K562 (cell line): ENCODE measurements around the gene PGPEP1. TPM values are rescaled to one million over a fixed set of nuclear protein-coding genes. Genes with fewer than 3 reads are reported as not detected.

Source experiments
- FOXK2 ChIP-seq, 2 experiments: fragments of 450-650 bp; IDR thresholded peaks in 1 of 2; conservative IDR thresholded peaks in 1 of 2; 2 replicates each; pipeline ENCODE4 v1.6.1; 2016; ENCODE audit warnings: low read depth in 2 of 2, mild to moderate bottlenecking in 1 of 2
- JUND ChIP-seq, 2 experiments: IDR thresholded peaks; 2 replicates in 1 of 2; 3 replicates in 1 of 2; pipeline ENCODE4 v1.6.1; 2011; ENCODE audit warnings: borderline replicate concordance in 2 of 2, low read depth in 2 of 2, low read length in 2 of 2, improper control_type of control experiment in 1 of 2, missing biosample characterization in 1 of 2, missing genetic modification characterization in 1 of 2, missing genetic modification reagents in 1 of 2
- NELFE ChIP-seq: IDR thresholded peaks from 2 replicates; pipeline ENCODE4 v1.6.1; 2011; ENCODE audit warnings: mild to moderate bottlenecking; ENCODE audit not compliant: insufficient read depth, insufficient read length
- POLR3A ChIP-seq: IDR thresholded peaks from 2 replicates; pipeline ENCODE4 v1.6.1; 2011; ENCODE audit warnings: borderline replicate concordance, mild to moderate bottlenecking, moderate library complexity; ENCODE audit not compliant: insufficient read length, insufficient read depth; ENCODE audit errors: extremely low read depth
- RFX7 ChIP-seq: fragments of 250-450 bp; sonication (Bioruptor Pico); IDR thresholded peaks from 2 replicates; pipeline ENCODE4 v1.5.1; 2021; ENCODE audit warnings: mild to moderate bottlenecking
- SMARCC2 ChIP-seq: fragments of 450-650 bp; IDR thresholded peaks from 2 replicates; pipeline ENCODE4 v1.6.1; 2017; ENCODE audit warnings: antibody characterized with exemption, moderate library complexity, mild to moderate bottlenecking, low read depth
- TCF7 ChIP-seq: sonication (generic); IDR thresholded peaks from 2 replicates; pipeline ENCODE4 v1.6.1; 2016; ENCODE audit warnings: antibody characterized with exemption, borderline replicate concordance
- ZFP30 ChIP-seq: fragments of 250-450 bp; sonication (Bioruptor Pico); IDR thresholded peaks from 2 replicates; pipeline ENCODE4 v1.8.0; 2022; ENCODE audit warnings: moderate library complexity, mild to moderate bottlenecking, inconsistent platforms, borderline replicate concordance
- ZKSCAN8 ChIP-seq: fragments of 200-800 bp; sonication (Bioruptor generic); IDR thresholded peaks from 2 replicates; pipeline ENCODE4 v1.6.1; 2016; ENCODE audit warnings: missing genetic modification characterization, missing compliant biosample characterization
- ZNF3 ChIP-seq: fragments of 250-450 bp; sonication (Bioruptor Pico); IDR thresholded peaks from 2 replicates; pipeline ENCODE4 v1.5.0; 2021; ENCODE audit warnings: mild to moderate bottlenecking, moderate library complexity
- ZNF311 ChIP-seq: fragments of 250-450 bp; sonication (Bioruptor Pico); IDR thresholded peaks from 2 replicates; pipeline ENCODE4 v1.4.0; 2020; ENCODE audit warnings: mild to moderate bottlenecking, moderate library complexity
- polyA plus RNA-seq, 8 experiments: library from polyadenylated mRNA; depleted of rRNA in 4 of 8; stranded (reverse) in 5 of 8; unstranded in 3 of 8; fragments of >200 nt; fragmentation: Nextera tagmentation in 2 of 8; fragmentation: Illumina TruSeq in 1 of 8; extraction: Ambion mirVana in 2 of 8; extraction: Trizol in 1 of 8; gene quantifications; 2 replicates each; pipeline versions ENCODE4 v1.2.1 to v1.2.3, GENCODE V29; 2011 to 2014; ENCODE audit warnings: inconsistent platforms in 1 of 8, missing spikeins in 1 of 8
- total RNA-seq, 7 experiments: library from RNA; depleted of rRNA in 6 of 7; stranded (reverse); fragments of >200 nt in 6 of 7; fragmentation: Illumina TruSeq in 2 of 7; extraction: Trizol in 2 of 7; gene quantifications; 2 replicates each; pipeline versions ENCODE4 v1.2.1 to v1.2.3, GENCODE V29; 2011 to 2021; ENCODE audit warnings: low replicate concordance in 1 of 7
- TF ChIP-seq, protein P1 (sequence below): sonication (generic); formaldehyde crosslinking; IDR thresholded peaks from 2 replicates; pipeline ENCODE4 v1.4.0; 2020; ENCODE audit warnings: mild to moderate bottlenecking, missing genetic modification reagents
- TF ChIP-seq, protein P2 (sequence below): fragments of 200-400 bp; formaldehyde crosslinking; IDR thresholded peaks from 2 replicates; pipeline ENCODE4 v1.6.1; 2017; ENCODE audit warnings: mild to moderate bottlenecking, low read depth, low read length, moderate library complexity
- TF ChIP-seq, protein P3 (sequence below): sonication (generic); formaldehyde crosslinking; IDR thresholded peaks from 2 replicates; pipeline ENCODE4 v1.8.0; 2022; ENCODE audit warnings: mild to moderate bottlenecking, missing genetic modification reagents
- TF ChIP-seq, protein P4 (sequence below): fragments of 250-450 bp; sonication (Bioruptor Pico); IDR thresholded peaks from 2 replicates; pipeline ENCODE4 v1.5.0; 2020; ENCODE audit warnings: mild to moderate bottlenecking

Gene PGPEP1
- total and polyA plus RNA-seq, 9 of the 15 experiments (the other 6 are each of a cell fraction or from before 2014, with no cell fraction given) = 10.0 to 69.6 (median 33.5) TPM

DNA sequence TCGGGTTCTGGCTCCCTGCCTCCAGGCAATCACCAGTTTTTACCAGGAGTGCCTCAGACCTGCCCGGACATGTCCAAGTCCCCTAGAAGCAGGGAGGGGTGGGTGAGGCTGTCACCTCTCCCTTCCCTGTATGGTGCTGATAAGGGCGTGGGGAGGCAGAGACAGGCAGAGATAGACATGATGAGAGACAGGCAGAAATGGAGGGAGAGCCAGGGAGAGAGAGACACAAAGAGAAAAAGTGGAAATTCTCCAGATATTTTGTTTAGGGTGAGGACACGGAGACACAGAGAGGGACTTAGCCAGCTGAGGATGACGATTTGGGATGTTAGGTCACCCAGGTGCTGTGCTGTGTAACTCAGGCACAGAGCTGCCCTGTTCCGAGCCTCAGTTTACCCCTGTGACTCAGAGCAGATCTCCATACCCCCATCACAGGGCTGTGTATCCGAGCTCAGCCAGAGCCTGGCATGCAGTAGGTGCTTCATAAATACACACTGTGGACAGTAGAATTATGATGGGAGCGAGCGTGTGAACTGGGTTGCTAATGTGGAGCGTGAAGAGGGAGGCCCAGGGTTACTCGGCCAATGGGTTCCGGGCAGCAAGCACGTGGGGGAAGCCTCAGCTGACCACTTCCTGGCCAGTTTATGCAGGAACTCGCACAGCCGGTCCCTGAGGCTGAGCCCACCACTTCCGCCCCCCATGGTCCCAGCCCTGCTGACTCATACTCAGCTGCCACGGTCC, 33.7 kb downstream of the PGPEP1 start (continued):
- TF ChIP-seq, protein P1, sequence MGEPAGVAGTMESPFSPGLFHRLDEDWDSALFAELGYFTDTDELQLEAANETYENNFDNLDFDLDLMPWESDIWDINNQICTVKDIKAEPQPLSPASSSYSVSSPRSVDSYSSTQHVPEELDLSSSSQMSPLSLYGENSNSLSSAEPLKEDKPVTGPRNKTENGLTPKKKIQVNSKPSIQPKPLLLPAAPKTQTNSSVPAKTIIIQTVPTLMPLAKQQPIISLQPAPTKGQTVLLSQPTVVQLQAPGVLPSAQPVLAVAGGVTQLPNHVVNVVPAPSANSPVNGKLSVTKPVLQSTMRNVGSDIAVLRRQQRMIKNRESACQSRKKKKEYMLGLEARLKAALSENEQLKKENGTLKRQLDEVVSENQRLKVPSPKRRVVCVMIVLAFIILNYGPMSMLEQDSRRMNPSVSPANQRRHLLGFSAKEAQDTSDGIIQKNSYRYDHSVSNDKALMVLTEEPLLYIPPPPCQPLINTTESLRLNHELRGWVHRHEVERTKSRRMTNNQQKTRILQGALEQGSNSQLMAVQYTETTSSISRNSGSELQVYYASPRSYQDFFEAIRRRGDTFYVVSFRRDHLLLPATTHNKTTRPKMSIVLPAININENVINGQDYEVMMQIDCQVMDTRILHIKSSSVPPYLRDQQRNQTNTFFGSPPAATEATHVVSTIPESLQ (CRISPR knock-in tag) = peak; percentile 84; the same call in 1 of the 2 replicates
- TF ChIP-seq ZKSCAN8 (CRISPR knock-in tag) (peak; percentile 99), FOXK2 (conservative IDR thresholded peaks at IDR 0.05 in 1 of 2, IDR thresholded peaks at IDR 0.05 in 1 of 2; ENCODE audit: low read depth in 2 of 2) (peak; percentile 53 to 80), JUND (IDR thresholded peaks at IDR 0.05; ENCODE audit: borderline replicate concordance, low read depth, low read length) (peak; percentile 98), JUND (tag; IDR thresholded peaks at IDR 0.05; ENCODE audit: borderline replicate concordance, low read depth, low read length) (peak; percentile 78; the same call in 2 of the 3 replicates), ZNF311 (CRISPR knock-in tag) (peak; percentile 75; the same call in 1 of the 2 replicates), POLR3A (no peak), RFX7 (CRISPR knock-in tag) (no peak), ZNF3 (CRISPR knock-in tag) (no peak), SMARCC2 (peak; percentile 86), TCF7 (0 out of 2 replicates have a peak, but pooled peaks have one; percentile 68), NELFE (no peak), ZFP30 (CRISPR knock-in tag) (no peak)
- TF ChIP-seq, protein P2, sequence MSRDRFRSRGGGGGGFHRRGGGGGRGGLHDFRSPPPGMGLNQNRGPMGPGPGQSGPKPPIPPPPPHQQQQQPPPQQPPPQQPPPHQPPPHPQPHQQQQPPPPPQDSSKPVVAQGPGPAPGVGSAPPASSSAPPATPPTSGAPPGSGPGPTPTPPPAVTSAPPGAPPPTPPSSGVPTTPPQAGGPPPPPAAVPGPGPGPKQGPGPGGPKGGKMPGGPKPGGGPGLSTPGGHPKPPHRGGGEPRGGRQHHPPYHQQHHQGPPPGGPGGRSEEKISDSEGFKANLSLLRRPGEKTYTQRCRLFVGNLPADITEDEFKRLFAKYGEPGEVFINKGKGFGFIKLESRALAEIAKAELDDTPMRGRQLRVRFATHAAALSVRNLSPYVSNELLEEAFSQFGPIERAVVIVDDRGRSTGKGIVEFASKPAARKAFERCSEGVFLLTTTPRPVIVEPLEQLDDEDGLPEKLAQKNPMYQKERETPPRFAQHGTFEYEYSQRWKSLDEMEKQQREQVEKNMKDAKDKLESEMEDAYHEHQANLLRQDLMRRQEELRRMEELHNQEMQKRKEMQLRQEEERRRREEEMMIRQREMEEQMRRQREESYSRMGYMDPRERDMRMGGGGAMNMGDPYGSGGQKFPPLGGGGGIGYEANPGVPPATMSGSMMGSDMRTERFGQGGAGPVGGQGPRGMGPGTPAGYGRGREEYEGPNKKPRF = no peak
- TF ChIP-seq, protein P3, sequence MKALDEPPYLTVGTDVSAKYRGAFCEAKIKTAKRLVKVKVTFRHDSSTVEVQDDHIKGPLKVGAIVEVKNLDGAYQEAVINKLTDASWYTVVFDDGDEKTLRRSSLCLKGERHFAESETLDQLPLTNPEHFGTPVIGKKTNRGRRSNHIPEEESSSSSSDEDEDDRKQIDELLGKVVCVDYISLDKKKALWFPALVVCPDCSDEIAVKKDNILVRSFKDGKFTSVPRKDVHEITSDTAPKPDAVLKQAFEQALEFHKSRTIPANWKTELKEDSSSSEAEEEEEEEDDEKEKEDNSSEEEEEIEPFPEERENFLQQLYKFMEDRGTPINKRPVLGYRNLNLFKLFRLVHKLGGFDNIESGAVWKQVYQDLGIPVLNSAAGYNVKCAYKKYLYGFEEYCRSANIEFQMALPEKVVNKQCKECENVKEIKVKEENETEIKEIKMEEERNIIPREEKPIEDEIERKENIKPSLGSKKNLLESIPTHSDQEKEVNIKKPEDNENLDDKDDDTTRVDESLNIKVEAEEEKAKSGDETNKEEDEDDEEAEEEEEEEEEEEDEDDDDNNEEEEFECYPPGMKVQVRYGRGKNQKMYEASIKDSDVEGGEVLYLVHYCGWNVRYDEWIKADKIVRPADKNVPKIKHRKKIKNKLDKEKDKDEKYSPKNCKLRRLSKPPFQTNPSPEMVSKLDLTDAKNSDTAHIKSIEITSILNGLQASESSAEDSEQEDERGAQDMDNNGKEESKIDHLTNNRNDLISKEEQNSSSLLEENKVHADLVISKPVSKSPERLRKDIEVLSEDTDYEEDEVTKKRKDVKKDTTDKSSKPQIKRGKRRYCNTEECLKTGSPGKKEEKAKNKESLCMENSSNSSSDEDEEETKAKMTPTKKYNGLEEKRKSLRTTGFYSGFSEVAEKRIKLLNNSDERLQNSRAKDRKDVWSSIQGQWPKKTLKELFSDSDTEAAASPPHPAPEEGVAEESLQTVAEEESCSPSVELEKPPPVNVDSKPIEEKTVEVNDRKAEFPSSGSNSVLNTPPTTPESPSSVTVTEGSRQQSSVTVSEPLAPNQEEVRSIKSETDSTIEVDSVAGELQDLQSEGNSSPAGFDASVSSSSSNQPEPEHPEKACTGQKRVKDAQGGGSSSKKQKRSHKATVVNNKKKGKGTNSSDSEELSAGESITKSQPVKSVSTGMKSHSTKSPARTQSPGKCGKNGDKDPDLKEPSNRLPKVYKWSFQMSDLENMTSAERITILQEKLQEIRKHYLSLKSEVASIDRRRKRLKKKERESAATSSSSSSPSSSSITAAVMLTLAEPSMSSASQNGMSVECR (CRISPR knock-in tag) = peak; percentile 90
- TF ChIP-seq, protein P4, sequence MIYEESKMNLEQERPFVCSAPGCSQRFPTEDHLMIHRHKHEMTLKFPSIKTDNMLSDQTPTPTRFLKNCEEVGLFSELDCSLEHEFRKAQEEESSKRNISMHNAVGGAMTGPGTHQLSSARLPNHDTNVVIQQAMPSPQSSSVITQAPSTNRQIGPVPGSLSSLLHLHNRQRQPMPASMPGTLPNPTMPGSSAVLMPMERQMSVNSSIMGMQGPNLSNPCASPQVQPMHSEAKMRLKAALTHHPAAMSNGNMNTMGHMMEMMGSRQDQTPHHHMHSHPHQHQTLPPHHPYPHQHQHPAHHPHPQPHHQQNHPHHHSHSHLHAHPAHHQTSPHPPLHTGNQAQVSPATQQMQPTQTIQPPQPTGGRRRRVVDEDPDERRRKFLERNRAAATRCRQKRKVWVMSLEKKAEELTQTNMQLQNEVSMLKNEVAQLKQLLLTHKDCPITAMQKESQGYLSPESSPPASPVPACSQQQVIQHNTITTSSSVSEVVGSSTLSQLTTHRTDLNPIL (CRISPR knock-in tag) = no peak
